H1 (cell line): Measurements from ENCODE around the gene SEMA4F. TPM values are rescaled to one million over a fixed set of nuclear protein-coding genes. Genes with fewer than 3 reads are reported as not detected.

ENCODE experiments used
- CBX5 ChIP-seq: fragments of 300-800, 300-1000 bp; sonication (generic); IDR thresholded peaks from 2 replicates; pipeline ENCODE4 v1.7.1; 2016; ENCODE audit warnings: antibody characterized with exemption, low read length, low read depth
- CHD1 ChIP-seq: IDR thresholded peaks from 2 replicates; pipeline ENCODE4 v1.6.1; 2012; ENCODE audit warnings: low read depth, low read length, improper control_type of control experiment
- CTBP2 ChIP-seq: IDR thresholded peaks from 2 replicates; pipeline ENCODE4 v1.7.0; 2011; ENCODE audit warnings: borderline replicate concordance, mild to moderate bottlenecking, moderate library complexity, mixed read lengths, low read length; ENCODE audit not compliant: insufficient read depth, insufficient read length
- NANOG ChIP-seq: IDR thresholded peaks from 2 replicates; pipeline ENCODE4 v1.6.1; 2011; ENCODE audit warnings: low read length, low read depth, mild to moderate bottlenecking, inconsistent platforms; ENCODE audit not compliant: insufficient read depth, poor library complexity, severe bottlenecking
- TAF7 ChIP-seq: optimal IDR thresholded peaks from 2 replicates; pipeline ENCODE3; 2011; ENCODE audit warnings: low read depth, mild to moderate bottlenecking, inconsistent platforms, low read length, moderate library complexity, borderline replicate concordance
- polyA plus RNA-seq, 7 experiments: library from polyadenylated mRNA; depleted of rRNA in 3 of 7; stranded (reverse) in 5 of 7; unstranded in 2 of 7; fragments of >200 nt in 5 of 7; fragments of 200-250 nt in 2 of 7; gene quantifications; 1 replicate in 5 of 7; 2 replicates in 1 of 7; 4 replicates in 1 of 7; pipeline versions ENCODE4 v1.2.1 to v1.2.3, GENCODE V29; 2011 to 2013; ENCODE audit warnings: missing spikeins in 2 of 7, mixed read lengths in 2 of 7
- total RNA-seq: library from RNA; stranded (reverse); fragmentation: NEBNext Ultra II Directional; extraction: Animal tissue kit (Norgen Biotek cat#: 25700); gene quantifications from 2 replicates; pipeline ENCODE4 v1.2.1, GENCODE V29; 2021

SEMA4F gene
- total and polyA plus RNA-seq, 2 of the 8 experiments (the other 6 are each of a cell fraction or from before 2014, with no cell fraction given) = 3.3 to 3.4 TPM

DNA sequence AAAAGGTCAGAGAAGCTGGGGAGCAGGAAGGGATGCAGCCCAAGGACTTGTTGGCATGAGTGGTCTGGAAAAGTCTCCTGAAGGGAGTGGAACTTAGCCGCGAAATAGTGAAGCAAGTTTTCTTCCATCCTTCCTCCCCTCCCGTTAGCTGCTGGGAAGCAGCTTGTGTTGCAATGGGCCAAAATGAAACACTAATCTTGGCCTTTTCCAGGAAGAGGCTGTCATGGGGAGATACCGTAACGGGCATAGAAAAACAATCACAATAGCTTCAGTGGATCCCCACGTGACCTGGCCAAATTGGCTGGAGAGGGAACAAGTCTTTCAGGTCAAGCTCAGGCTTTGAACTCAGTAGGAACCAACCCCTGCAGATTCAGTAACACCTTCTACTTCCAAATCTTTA is 49.3 kb downstream of the SEMA4F start (continued):
- TF ChIP-seq TAF7 (no peak), CBX5 (no peak), CTBP2 (no peak), NANOG (no peak), CHD1 (no peak)
